Gastrocnemius medialis (tissue), 4 donors: ENCODE data around the gene DHPS. TPM values are rescaled to one million over a fixed set of nuclear protein-coding genes. Genes with fewer than 3 reads are reported as not detected.

Experiments
- ATAC-seq, 2 donors: fragments of 150-250 bp; one replicate each; pipeline ENCODE4 v1.9.1; 2016
- DNase-seq, 2 donors: peaks; one replicate each; pipeline ENCODE4 v3.0.0-alpha.2; 2019
- H3K27ac ChIP-seq, 4 donors: fragments of 200-600 bp; sonication (generic); 1 replicate in 1 of 4; 2 replicates in 3 of 4; pipeline ENCODE4 v1.5.1; 2016 to 2018; ENCODE audit warnings: mild to moderate bottlenecking in 2 of 4, moderate library complexity in 1 of 4
- H3K27me3 ChIP-seq, 3 donors: fragments of 200-600 bp; sonication (generic) in 2 of 3; 1 replicate in 1 of 3; 2 replicates in 2 of 3; pipeline versions ENCODE4 v1.5.1 to v1.6.0; 2016 to 2019; ENCODE audit warnings: mild to moderate bottlenecking in 1 of 3, moderate library complexity in 1 of 3
- H3K36me3 ChIP-seq, 2 donors: fragments of 200-600 bp; sonication (generic) in 1 of 2; one replicate each; pipeline ENCODE4 v1.5.1; 2017 to 2018
- H3K4me1 ChIP-seq, 2 donors: fragments of 200-600 bp; sonication (generic) in 1 of 2; one replicate each; pipeline ENCODE4 v1.5.1; 2016 to 2017; ENCODE audit warnings: mild to moderate bottlenecking in 2 of 2
- H3K4me3 ChIP-seq, 4 donors: fragments of 200-600 bp; sonication (generic) in 3 of 4; 1 replicate in 1 of 4; 2 replicates in 3 of 4; pipeline ENCODE4 v1.5.1; 2016 to 2019; ENCODE audit warnings: mild to moderate bottlenecking in 2 of 4
- H3K9me3 ChIP-seq, 3 donors: fragments of 200-600 bp; sonication (generic) in 2 of 3; 1 replicate in 1 of 3; 2 replicates in 2 of 3; pipeline ENCODE4 v1.5.1; 2016 to 2019
- CTCF ChIP-seq, 5 experiments: fragments of 450-650 bp in 3 of 5; fragments of 200-600 bp in 2 of 5; sonication (generic) in 2 of 5; IDR thresholded peaks in 4 of 5; conservative IDR thresholded peaks in 1 of 5; 1 replicate in 4 of 5; 2 replicates in 1 of 5; pipeline ENCODE4 v1.5.1; 2016 to 2019; ENCODE audit warnings: antibody characterized with exemption in 5 of 5, mild to moderate bottlenecking in 3 of 5, moderate library complexity in 3 of 5
- POLR2A ChIP-seq, 2 donors: fragments of 450-650 bp; IDR thresholded peaks; one replicate each; pipeline ENCODE4 v1.6.1; 2017; ENCODE audit warnings: antibody characterized with exemption in 2 of 2, mild to moderate bottlenecking in 2 of 2, moderate library complexity in 2 of 2
- in situ Hi-C, 4 donors: fragments of 200-750 bp; cut with MboI; loops; one replicate each; pipeline versions ENCODE4 v1.15.0 to v1.8.0; 2017; ENCODE audit warnings: low sequenced_read_pairs in 4 of 4
- intact Hi-C: fragments of 100-400 bp; cut with DNase I; formaldehyde crosslinking; loops from one replicate; pipeline ENCODE4 v1.15.1; 2023; ENCODE audit warnings: low total_unique reads
- total RNA-seq, 4 donors: library from RNA; depleted of rRNA; stranded (reverse); fragments of >200 nt; gene quantifications; one replicate each; pipeline versions ENCODE4 v1.1.0 to v1.2.3, GENCODE V29; 2016

Gene DHPS
- total RNA-seq, 4 donors from 2014 or later, result 115 to 184 (median 127) TPM

- peaks cover 33 to 36% of the 10 kb centered on the region in 2 donors for H3K4me1 ChIP-seq
Observed at GRCh38 chr19:12670159-12670928, 11.3 kb downstream of the DHPS start.

GRCh38 chr19:12669270-12670158 lies 12.2 kb downstream of the DHPS start:
- intact Hi-C loops, result loop anchor here (2.0 to 5.0 kb wide), 4 partner anchors 59 to 872 kb away; partner anchors contain the start of genes ZNF490, ZNF491, ZNF564 and ZNF791
- H3K4me3 ChIP-seq, result peak overlapping the region; percentile 79 to 99 (median 94)
- DNase-seq, result peak; percentile 58 to 70
- H3K27me3 ChIP-seq, result no peaks in the 10 kb centered on the region
- TF ChIP-seq POLR2A (IDR thresholded peaks at IDR 0.05), result peak in 1 of 2 donors; percentile 47
- no peak for TF ChIP-seq CTCF (IDR thresholded peaks at IDR 0.05 in 4 of 5, conservative IDR thresholded peaks at IDR 0.05 in 1 of 5)
- H3K9me3 ChIP-seq, result no peaks in the 10 kb centered on the region
- peaks cover 33 to 36% of the 10 kb centered on the region in 2 donors for H3K4me1 ChIP-seq
- peak; percentile 80 to 85 for ATAC-seq
- peaks cover 0 to 38% of the 10 kb centered on the region in 2 donors for H3K36me3 ChIP-seq
- in situ Hi-C loops, result loop anchor here in 2 of 4 donors (5.0 to 10.0 kb wide), 2 partner anchors 107 to 115 kb away; partner anchors contain the start of gene ZNF564 (in 1 of the 2)
- H3K27ac ChIP-seq, result peak overlapping the region; percentile 95 to 99 (median 98)

More at GRCh38 chr19:12670159-12670928, 11.3 kb downstream of the DHPS start:
- no peak for DNase-seq
- Histone ChIP-seq H3K27me3 (no peaks in the 10 kb centered on the region), H3K4me3 (peak overlapping the region; percentile 79 to 99 (median 94)), H3K27ac (peak overlapping the region; percentile 95 to 99 (median 98)), H3K36me3 (peaks cover 0 to 39% of the 10 kb centered on the region in 2 donors), H3K9me3 (no peaks in the 10 kb centered on the region)
- no peak for ATAC-seq
- intact Hi-C loops, result no loop called here
- TF ChIP-seq POLR2A (IDR thresholded peaks at IDR 0.05) (no peak), CTCF (IDR thresholded peaks at IDR 0.05 in 4 of 5, conservative IDR thresholded peaks at IDR 0.05 in 1 of 5) (no peak)
- in situ Hi-C loops, result loop anchor here in 2 of 4 donors (5.0 to 10.0 kb wide), 2 partner anchors 108 to 116 kb away; partner anchors contain the start of gene ZNF564 (in 1 of the 2)

DNA sequence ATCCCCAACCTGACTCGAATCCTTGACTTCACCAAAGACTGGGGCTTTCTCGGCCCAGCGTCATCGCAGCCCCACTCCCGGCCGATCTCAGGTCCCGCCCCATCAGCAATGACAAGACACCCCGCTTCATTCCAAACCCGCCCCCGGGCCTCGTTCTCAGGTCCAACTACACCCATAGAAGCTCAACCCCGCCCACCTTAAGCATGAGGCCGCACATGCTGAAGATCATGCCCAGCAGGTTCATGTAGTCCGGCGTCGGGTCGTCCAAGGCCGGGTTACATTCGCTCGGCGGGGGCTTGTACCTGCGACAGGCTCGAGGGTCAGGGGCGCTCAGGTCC lies 12.8 kb downstream of the DHPS start:
- intact Hi-C loops (loop anchor here (2.0 to 5.0 kb wide), 4 partner anchors 58 to 872 kb away; partner anchors contain the start of genes ZNF490, ZNF491, ZNF564 and ZNF791), in situ Hi-C loops (no loop called here)
- no peaks in the 10 kb centered on the region for H3K9me3 ChIP-seq
- H3K27ac ChIP-seq, result peak overlapping the region; percentile 95 to 99 (median 98)
- peak overlapping the region; percentile 79 to 99 (median 94) for H3K4me3 ChIP-seq
- H3K4me1 ChIP-seq, result peaks cover 33 to 36% of the 10 kb centered on the region in 2 donors
- peak in 1 of 2 donors; percentile 13 for ATAC-seq
- peak; percentile 17 to 52 for DNase-seq
- no peaks in the 10 kb centered on the region for H3K27me3 ChIP-seq
- no peak for TF ChIP-seq POLR2A (IDR thresholded peaks at IDR 0.05)
- no peak for TF ChIP-seq CTCF (IDR thresholded peaks at IDR 0.05 in 4 of 5, conservative IDR thresholded peaks at IDR 0.05 in 1 of 5)
- H3K36me3 ChIP-seq, result peaks cover 0 to 38% of the 10 kb centered on the region in 2 donors

DNA sequence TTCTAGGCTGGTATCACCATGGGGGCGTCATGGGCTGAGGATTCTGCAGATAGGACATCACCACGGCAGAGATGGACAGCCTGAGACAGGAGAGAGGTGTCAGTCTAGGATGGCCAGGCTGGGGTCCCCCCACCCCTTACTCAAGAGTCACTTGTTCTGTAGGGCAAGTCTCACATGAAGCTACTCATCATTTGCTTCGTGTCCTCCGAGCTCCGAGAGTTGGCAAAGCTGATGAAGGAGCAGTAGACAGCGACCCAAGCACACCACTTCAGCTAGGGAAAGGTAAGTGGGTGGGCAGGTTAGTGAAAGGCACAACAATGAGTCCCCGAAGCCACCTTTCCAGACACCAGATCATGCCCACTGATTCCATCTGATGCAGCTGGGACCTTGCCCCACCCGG lies 13.3 kb downstream of the DHPS start:
- peak overlapping the region; percentile 79 to 99 (median 94) for H3K4me3 ChIP-seq
- no peak for DNase-seq
- H3K9me3 ChIP-seq, result no peaks in the 10 kb centered on the region
- peaks cover 33 to 36% of the 10 kb centered on the region in 2 donors for H3K4me1 ChIP-seq
- H3K36me3 ChIP-seq, result peaks cover 0 to 38% of the 10 kb centered on the region in 2 donors
- no peaks in the 10 kb centered on the region for H3K27me3 ChIP-seq
- intact Hi-C loops (loop anchor here (2.0 to 5.0 kb wide), 4 partner anchors 58 to 871 kb away; partner anchors contain the start of genes ZNF490, ZNF491, ZNF564 and ZNF791), in situ Hi-C loops (no loop called here)
- ATAC-seq, result no peak
- no peak for TF ChIP-seq CTCF (IDR thresholded peaks at IDR 0.05 in 4 of 5, conservative IDR thresholded peaks at IDR 0.05 in 1 of 5)
- no peak for TF ChIP-seq POLR2A (IDR thresholded peaks at IDR 0.05)
- H3K27ac ChIP-seq, result peak overlapping the region; percentile 95 to 99 (median 98)
